Keratinocyte (primary cell): ENCODE data around the gene SYT12. TPM values are rescaled to one million over a fixed set of nuclear protein-coding genes. Genes with fewer than 3 reads are reported as not detected.
A peak's percentile ranks its signal among the peaks of the same experiment; 100 is the strongest.

ENCODE experiments used
- DNase-seq: peaks from one replicate; pipeline ENCODE4 v3.0.0-alpha.2; 2011; ENCODE audit warnings: low read depth, missing footprints, low spot score
- FAIRE-seq: peaks from 2 replicates; lab custom pipeline; 2011; peaks lifted over from hg19 to GRCh38; lab: Jason Lieb, UNC
- H2AFZ ChIP-seq: 2 replicates; pipeline ENCODE4 v1.6.0; 2012; ENCODE audit warnings: low read length, control low read depth, inconsistent platforms; ENCODE audit not compliant: control insufficient read depth
- H3K27ac ChIP-seq: 2 replicates; pipeline ENCODE4 v1.5.1; 2011; ENCODE audit warnings: low read length; ENCODE audit not compliant: control insufficient read depth, insufficient read depth
- H3K27me3 ChIP-seq: 3 replicates; pipeline ENCODE4 v1.6.0; 2011; ENCODE audit warnings: low read length; ENCODE audit not compliant: control insufficient read depth, insufficient read depth; ENCODE audit errors: extremely low read depth
- H3K36me3 ChIP-seq, 2 experiments: 2 replicates in 1 of 2; 3 replicates in 1 of 2; pipeline ENCODE4 v1.5.1; 2011; ENCODE audit warnings: low read length in 2 of 2, mild to moderate bottlenecking in 1 of 2; ENCODE audit not compliant: control insufficient read depth in 2 of 2, insufficient read depth in 2 of 2; ENCODE audit errors: extremely low read depth in 1 of 2
- H3K4me1 ChIP-seq: 3 replicates; pipeline ENCODE4 v1.5.1; 2011; ENCODE audit warnings: low read length; ENCODE audit not compliant: control insufficient read depth, insufficient read depth; ENCODE audit errors: extremely low read depth
- H3K4me2 ChIP-seq: 3 replicates; pipeline ENCODE4 v1.6.0; 2011; ENCODE audit warnings: low read depth, low read length; ENCODE audit not compliant: control insufficient read depth, insufficient read depth; ENCODE audit errors: extremely low read depth
- H3K4me3 ChIP-seq, 3 experiments: fragments of 200-600 bp in 1 of 3; sonication (generic) in 1 of 3; 2 replicates in 2 of 3; 3 replicates in 1 of 3; pipeline ENCODE4 v1.5.1; 2011 to 2016; ENCODE audit warnings: low read length in 3 of 3, mild to moderate bottlenecking in 3 of 3, control low read depth in 2 of 3, inconsistent platforms in 1 of 3, low read depth in 1 of 3, mixed read lengths in 1 of 3, mixed run types in 1 of 3, moderate library complexity in 1 of 3; ENCODE audit not compliant: control insufficient read depth in 2 of 3, insufficient read depth in 2 of 3; ENCODE audit errors: extremely low read depth in 1 of 3
- H3K79me2 ChIP-seq: 2 replicates; pipeline ENCODE4 v1.6.0; 2012; ENCODE audit warnings: low read length; ENCODE audit not compliant: control insufficient read depth, insufficient read depth
- H3K9ac ChIP-seq: 3 replicates; pipeline ENCODE4 v1.6.0; 2011; ENCODE audit warnings: low read length; ENCODE audit not compliant: control insufficient read depth, insufficient read depth; ENCODE audit errors: extremely low read depth
- H3K9me1 ChIP-seq: 3 replicates; pipeline ENCODE4 v1.6.0; 2011; ENCODE audit warnings: low read length; ENCODE audit not compliant: control insufficient read depth, insufficient read depth; ENCODE audit errors: extremely low read depth
- H3K9me3 ChIP-seq: 2 replicates; pipeline ENCODE4 v1.5.1; 2012; ENCODE audit warnings: low read depth, low read length; ENCODE audit not compliant: control insufficient read depth
- H4K20me1 ChIP-seq: 3 replicates; pipeline ENCODE4 v1.6.0; 2011; ENCODE audit warnings: low read length; ENCODE audit not compliant: control insufficient read depth, insufficient read depth; ENCODE audit errors: extremely low read depth
- CTCF ChIP-seq, 3 experiments: IDR thresholded peaks in 1 of 3; conservative IDR thresholded peaks in 1 of 3; optimal IDR thresholded peaks in 1 of 3; 2 replicates in 2 of 3; 3 replicates in 1 of 3; pipeline versions ENCODE3 to v1.5.1; 2011; ENCODE audit warnings: low read length in 3 of 3, mild to moderate bottlenecking in 3 of 3, moderate library complexity in 2 of 3, control low read depth in 1 of 3, inconsistent platforms in 1 of 3; ENCODE audit not compliant: insufficient read depth in 2 of 3; ENCODE audit errors: extremely low read depth in 1 of 3
- EZH2 ChIP-seq: IDR thresholded peaks from one replicate; pipeline ENCODE4 v1.6.1; 2012; ENCODE audit warnings: inconsistent platforms, mild to moderate bottlenecking, low read length, moderate library complexity
- dilution Hi-C: fragments of 300-500 bp; cut with MboI; formaldehyde crosslinking; loops from one replicate; pipeline ENCODE4 v1.7.0; 2020; ENCODE audit warnings: low sequenced_read_pairs; ENCODE audit not compliant: extremely low pct_ligation_motif_present
- polyA plus RNA-seq, 5 experiments: library from polyadenylated mRNA; depleted of rRNA in 3 of 5; stranded (reverse) in 3 of 5; stranded (forward) in 1 of 5; unstranded in 1 of 5; fragments of >200 nt; gene quantifications; 1 replicate in 1 of 5; 2 replicates in 3 of 5; 3 replicates in 1 of 5; pipeline versions ENCODE4 v1.2.1 to v1.2.3, GENCODE V29; 2011 to 2012; ENCODE audit warnings: missing spikeins in 2 of 5, low read depth in 1 of 5, low replicate concordance in 1 of 5

The SYT12 gene
- polyA plus RNA-seq, 1 donor (not counting 4 experiments of a cell fraction or from before 2014, with no cell fraction given): 0.05 TPM

GRCh38 chr11:66979336-66979980, 43.5 kb upstream of the SYT12 start:
- H3K4me1 ChIP-seq: peaks cover 11% of the 10 kb centered on the region
- TF ChIP-seq CTCF (optimal IDR thresholded peaks at IDR 0.05 in 1 of 3, IDR thresholded peaks at IDR 0.05 in 1 of 3, conservative IDR thresholded peaks at IDR 0.05 in 1 of 3; ENCODE audit: extremely low read depth in 1 of 3, insufficient read depth in 2 of 3, low read length in 3 of 3) (no peak), EZH2 (no peak)
- H3K4me3 ChIP-seq: no peak overlapping the region
- H4K20me1 ChIP-seq: no peaks in the 10 kb centered on the region
- no peak for FAIRE-seq
- no peak overlapping the region for H2AFZ ChIP-seq
- H3K27me3 ChIP-seq: no peaks in the 10 kb centered on the region
- H3K79me2 ChIP-seq: no peaks in the 10 kb centered on the region
- H3K27ac ChIP-seq: no peak overlapping the region
- H3K9me1 ChIP-seq: no peaks in the 10 kb centered on the region
- no peaks in the 10 kb centered on the region for H3K9me3 ChIP-seq
- no peak for DNase-seq
- H3K4me2 ChIP-seq: no peak overlapping the region
- no peaks in the 10 kb centered on the region for H3K36me3 ChIP-seq
- no peak overlapping the region for H3K9ac ChIP-seq
- dilution Hi-C loops: no loop called here

- peaks cover 16% of the 10 kb centered on the region for H3K4me1 ChIP-seq
- dilution Hi-C loops: no loop called here
- no peaks in the 10 kb centered on the region for H3K9me1 ChIP-seq
- peak overlapping the region; percentile 9 for H3K4me2 ChIP-seq
- no peak for TF ChIP-seq CTCF (optimal IDR thresholded peaks at IDR 0.05 in 1 of 3, IDR thresholded peaks at IDR 0.05 in 1 of 3, conservative IDR thresholded peaks at IDR 0.05 in 1 of 3; ENCODE audit: extremely low read depth in 1 of 3, insufficient read depth in 2 of 3, low read length in 3 of 3)
- H2AFZ ChIP-seq: no peak overlapping the region
- H3K79me2 ChIP-seq: no peaks in the 10 kb centered on the region
- no peak for DNase-seq
- no peaks in the 10 kb centered on the region for H3K27me3 ChIP-seq
- H3K4me3 ChIP-seq: no peak overlapping the region
- peak; percentile 88 for FAIRE-seq
- no peak overlapping the region for H3K27ac ChIP-seq
- no peaks in the 10 kb centered on the region for H3K9me3 ChIP-seq
- no peaks in the 10 kb centered on the region for H3K36me3 ChIP-seq
- no peak overlapping the region for H3K9ac ChIP-seq
- H4K20me1 ChIP-seq: no peaks in the 10 kb centered on the region
These were observed 40.9 kb upstream of the SYT12 start for GRCh38 chr11:66981976-66982578.
